SKM-1 (cell line): Measurements from ENCODE around the gene HS1BP3.

Experiments used
- DNase-seq: peaks from one replicate; lab custom pipeline; 2025; ENCODE audit not compliant: unreplicated experiment; lab: John Stamatoyannopoulos, UW

Gene HS1BP3

DNA sequence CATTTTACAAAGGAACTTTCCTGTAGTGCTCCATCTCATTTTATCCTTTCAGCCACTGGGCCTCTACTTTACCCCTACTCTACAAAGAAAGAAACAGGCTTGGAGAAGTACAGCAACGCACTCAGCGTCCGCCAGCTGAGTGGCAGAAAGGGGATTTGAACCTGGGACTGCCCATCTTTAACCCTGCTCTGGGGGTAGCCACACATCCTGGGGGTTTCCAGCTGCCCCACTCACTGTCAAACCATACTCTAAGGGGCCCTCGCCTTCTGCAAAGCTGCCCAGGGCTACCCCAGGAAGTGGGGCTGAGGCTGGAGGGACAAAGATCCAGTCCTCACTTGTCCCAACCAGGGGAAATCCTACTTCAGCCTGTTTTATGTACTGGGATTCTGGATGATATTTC lies 17.9 kb downstream of the HS1BP3 start:
- no peak for DNase-seq

DNA sequence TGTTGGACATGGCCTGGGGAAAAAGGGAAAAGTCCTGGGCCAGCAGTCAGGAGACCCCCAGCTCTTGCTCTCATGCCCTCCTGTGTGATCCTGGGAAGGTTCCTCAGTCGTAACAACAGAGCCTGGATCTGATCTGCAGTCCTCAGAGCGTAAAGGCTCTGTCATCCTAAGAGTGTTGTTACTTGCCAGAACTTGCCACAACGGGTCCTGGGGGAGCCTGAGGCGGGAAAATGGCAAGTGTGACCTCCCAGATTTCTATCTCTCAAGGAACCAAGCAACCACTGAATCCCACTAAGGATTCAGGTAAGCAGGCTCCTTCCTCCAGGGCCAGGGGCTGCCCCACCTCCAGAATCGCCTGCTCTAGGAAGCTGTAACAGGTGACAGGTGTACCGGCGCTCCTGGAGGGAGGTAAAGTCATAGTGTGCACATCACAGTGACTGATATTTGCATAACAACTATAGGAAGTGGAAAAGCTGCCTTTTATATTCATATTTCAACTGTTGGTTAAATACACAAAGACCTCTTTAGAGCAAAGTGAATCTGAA lies 18.4 kb downstream of the HS1BP3 start:
- no peak for DNase-seq

DNA sequence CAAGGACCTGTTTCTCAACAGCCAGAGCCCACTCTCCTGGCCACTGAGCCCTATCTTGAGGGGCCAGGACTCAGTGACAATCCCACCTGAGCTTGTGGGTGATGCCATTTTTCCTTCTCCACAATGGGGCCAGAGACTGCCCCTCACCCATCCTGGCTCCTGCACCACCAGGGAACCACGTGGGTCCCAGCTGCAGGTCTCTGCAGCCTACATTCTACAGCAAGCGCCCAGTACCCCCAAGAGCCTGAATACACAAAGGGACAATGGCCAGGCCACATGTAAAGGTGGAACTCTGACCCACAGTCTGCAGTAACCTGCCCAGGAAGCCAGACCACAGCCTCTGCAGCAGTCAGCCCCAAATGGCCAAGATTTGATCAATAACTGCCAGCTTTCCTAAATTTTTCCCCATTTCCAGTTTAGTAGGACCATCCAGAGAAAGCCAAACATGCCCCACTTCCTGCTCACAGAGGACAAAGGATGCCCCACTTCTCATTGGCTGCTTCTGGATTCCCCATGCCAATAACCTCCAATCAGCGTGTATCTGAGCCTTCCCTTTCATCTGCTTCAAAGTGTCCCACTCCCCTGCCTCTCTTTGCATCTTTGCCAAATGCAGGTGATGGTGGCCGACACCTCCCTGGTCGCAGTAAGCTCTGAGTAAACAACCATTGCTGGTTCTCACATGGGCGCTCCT lies 19.1 kb downstream of the HS1BP3 start:
- DNase-seq = no peak

DNA sequence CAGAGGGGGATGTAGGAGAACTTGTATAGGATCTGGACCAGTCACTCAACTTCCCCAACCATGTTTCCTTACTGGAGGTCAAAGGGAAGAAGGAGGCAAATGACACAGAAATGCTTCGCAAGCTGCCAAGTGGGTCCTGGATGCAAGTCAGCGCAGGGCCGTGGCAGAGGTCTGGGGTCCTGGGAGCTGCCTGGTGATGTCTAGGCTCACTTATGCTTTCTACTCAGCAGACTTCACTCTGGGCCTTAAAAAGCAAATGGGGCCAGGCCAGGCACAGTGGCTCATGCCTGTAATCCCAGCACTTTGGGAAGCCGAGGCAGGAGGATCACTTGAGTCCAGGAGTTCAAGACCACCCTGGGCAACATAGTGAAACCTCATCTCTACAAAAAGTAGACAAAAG lies 19.9 kb downstream of the HS1BP3 start:
- DNase-seq = no peak

DNA sequence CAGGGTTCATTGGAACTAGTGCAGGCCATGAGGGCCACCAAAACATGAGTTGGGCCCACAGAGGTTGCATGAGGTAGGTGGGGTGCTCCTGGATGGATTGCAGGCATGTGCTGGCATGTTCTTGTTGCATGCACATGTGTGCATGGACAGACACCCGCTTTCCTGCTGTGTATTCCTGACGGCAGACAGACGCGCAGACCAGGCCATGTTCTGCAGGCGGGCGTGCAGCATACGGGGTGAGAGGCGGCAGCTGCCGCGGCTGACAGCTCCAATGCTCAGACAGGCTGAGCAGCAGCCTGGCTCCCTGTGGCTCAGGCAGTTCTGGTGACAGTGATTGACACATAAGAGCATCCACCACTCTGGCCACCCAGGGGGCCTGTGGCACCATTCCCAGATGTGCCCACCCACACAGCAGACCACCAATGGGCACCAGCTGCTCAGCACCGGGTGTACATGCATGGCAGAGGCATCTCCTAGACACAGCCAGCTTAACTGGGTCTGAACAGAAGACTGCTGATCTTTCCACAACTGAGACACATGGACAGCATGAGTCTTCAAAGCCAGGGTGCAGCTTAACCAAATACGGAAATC lies 21.2 kb downstream of the HS1BP3 start:
- no peak for DNase-seq

DNA sequence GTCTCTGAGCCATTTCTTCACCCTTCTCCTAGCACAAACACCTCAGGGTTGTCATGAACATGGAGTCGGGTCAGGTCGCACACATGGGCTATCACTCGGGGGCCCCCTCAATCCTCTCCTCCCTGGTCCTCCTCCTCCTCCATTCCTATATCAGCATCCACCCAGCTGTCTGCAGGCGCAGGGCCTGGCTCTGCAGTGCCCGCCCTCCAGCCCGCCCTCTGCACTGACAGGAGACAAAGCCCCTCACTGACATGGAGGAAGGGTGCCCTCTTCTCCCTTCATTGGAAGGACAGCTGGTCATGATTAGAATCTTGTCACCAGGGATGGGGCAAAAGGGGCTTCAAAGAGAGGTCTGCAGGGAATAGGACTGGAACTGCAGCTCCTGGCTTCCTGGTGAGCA lies 21.7 kb downstream of the HS1BP3 start:
- DNase-seq = no peak

DNA sequence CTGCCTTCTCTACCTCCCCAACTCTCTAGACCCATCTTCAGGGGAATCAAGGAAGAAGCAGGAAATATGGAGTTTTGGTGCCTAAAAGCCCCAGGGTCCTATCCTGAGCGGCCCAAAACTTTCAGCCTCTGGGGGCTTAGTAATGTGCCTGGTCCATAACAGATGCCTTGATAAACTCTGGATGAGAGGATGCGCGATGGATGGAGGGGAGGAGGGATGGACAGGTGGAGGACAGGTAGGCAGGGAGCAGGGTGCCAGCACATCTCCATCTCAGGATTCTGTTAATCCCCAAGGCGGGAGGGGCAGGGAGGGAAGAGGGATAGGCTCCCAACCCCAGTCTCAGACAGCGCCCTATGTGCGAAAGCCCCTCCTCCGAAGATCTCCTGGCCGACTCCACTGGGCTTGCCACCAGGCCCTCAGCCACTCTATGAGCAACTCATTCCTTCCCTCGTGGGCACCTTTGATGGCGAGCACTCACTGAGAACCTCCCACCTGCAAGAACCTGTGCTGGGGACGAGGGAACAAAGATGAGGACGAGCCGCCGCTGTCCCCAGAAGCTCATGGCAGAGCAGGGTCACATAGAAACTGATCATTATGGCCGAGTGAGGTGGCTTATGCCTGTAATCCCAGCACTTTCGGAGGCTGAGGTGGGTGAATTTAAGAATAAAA lies 23.1 kb downstream of the HS1BP3 start:
- DNase-seq = no peak

DNA sequence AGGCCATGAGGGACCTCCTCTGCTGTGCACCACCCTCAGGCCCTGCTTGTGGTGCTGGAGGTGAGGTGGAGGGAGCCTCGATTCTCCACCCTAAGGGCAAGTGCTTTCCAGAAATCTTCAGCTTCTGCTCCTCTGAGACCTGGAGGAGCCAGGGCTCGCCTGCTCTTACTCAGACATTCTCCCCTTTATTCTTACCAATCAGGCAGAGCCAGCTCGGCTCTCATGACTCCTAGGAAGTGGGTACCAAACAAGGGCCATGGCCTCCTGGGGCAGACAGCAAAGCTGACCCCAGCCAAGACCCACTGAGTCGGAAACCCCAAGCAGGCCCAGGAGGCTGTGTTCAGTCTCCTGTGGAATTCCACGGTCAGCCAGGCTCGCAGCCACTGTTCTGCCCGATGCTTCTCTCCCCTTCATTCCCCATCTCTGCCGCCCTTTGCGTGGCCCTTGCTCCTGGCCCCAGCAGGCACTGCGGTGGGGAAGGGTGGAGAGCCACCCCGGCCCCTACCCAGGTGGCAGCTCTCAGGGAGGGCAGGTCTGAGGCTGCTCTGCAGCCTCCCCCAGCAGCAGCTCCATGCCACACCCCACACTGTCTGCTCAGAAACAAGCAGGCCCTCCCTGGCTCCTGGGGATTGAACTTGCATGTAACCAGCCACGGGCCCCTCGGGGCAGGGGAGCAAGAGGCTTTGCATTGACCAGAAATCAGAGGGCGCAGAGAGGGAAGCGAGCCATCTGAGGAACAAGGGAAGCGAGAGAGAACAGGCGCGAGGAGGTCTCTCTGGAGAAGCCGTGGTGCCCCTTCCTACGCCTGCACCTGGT lies 24.0 kb downstream of the HS1BP3 start:
- DNase-seq = no peak

DNA sequence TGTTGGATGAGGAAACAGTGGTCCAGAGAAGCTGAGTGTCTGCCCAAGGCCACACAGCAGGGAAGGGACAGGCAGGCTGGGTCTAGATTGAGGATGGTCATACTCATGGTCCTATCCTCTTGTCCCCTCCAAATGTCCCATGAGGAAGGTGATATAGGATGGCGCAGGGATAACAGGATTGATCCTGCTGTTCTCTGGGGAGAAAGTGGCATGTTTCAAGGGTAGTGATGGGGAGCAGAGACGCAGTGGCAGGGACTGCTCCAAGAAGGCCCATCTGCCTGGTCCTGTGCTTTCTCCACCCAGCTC lies 24.6 kb downstream of the HS1BP3 start:
- DNase-seq = no peak

DNA sequence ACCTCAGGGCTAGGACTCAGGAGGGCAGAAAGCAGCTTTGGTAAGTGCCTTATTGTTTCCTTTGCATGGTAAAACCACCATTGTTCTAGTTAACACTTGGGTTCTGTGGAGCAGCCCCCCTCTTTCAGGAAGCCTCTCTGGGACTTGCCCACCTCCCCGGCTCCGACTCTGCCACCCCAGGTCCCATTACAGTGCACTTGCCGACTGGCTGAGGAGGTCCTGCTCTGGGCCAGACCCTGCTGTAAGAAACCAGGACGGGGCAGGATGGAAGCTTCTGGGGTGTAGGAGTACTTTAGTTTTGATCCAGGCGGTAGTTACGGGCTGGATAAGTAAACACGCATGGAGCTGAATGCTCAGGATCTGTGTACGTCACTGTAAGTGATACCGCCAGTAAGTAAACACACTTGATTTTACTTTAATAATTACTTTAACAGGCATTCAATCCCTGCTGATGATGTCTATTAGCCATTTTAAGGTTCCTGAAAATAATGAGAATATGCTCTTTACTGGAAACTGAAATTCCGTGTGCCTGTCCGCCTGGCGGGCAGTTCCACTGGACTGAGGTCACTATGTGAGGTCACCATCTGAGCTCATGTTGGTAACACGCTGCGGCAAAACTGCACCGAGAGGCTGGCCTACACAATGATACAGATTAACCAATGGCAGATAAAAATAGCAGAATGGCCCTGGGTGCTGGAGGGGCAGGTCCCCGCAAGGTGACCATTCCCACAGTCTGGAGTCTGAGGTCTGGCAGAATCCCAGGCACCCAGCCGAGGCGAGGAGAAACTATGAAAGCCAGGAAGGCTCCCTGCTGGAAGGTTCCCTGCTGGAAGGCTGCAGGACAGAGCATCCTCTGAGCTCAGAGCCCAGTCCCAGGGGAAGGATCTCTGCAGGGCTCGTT lies 25.2 kb downstream of the HS1BP3 start:
- no peak for DNase-seq

DNA sequence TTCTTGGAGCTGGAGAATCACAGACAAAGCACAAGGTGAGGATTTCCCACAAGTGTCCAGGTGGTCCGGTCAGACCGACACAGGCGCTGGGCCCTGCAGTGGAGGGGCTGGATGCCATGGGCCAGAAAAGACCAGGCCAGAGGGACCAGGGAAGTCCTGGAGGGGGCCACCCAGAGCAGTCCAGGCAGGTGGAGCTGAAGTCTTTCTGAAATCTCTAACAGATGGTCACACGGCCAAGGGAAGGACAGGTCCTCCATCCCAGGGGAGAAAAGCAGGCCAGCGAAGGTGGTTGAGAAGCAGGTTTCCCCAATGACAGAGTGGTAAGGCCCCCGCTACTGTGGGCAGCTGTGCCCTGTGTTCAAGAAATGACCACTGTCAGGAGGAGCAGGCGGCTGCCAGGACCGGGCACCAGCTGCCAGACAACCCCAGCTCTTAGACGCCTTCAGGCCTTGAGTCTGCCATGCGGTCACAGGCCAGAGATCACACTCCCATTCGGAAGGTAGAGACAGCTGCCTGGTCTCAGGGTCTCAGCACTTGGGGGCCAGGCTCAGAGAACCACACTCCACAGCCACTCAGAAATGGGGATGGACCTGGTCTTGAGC lies 25.9 kb downstream of the HS1BP3 start:
- DNase-seq = no peak

DNA sequence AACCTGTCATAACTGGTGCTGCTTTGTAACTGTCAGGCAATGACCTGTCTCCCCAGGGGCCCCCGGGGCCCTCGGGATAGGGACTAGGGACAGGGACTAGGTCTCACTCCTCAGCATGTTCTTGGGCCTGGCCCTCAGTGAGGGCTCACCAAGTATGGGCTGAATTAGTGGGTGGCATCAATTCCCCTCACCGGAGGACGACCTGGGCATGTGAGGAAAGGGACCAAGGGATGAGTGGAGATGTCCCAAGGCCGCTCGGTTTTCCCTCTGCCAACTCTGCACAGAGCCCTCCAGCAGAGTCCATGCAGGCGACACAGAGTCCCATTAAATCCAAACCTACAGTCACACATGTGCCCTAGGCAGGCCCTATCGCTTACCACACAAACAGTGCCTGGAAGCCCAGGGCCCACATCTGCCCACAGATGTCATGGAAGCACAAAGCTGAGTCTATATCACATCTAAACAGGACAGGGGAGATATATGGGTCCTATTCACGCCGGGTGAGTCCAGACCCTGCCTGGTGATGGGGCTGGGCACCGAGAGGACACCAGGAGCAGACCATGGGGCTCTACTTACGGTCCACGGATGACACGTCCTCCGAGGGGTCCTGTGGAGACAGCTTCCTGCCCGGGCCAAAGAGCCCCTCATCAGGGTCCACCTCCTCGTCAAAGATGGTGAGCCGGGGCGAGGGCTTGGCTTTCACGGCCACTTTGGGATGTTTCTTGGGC lies 26.6 kb downstream of the HS1BP3 start:
- DNase-seq = no peak

DNA sequence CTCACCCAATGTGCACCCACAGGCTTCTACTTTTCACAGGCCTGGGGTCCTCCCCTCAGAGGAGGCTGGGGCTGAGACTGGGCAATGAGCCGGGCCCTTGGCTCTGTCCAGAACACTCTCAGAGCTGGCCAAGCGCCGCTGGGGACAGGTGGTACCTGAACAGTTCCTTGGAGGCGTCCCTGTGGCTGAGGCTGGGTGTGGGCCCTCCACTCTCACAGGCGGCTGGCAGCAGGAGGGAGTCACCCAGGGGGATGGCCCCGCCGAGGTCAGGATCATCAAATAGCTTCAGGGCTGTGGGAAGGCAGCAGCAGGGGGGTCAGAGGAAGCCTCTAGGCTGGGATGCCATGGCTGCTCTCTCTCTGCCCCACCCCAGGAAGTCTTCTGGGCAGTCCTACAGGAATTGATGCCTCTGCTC lies 27.1 kb downstream of the HS1BP3 start:
- DNase-seq = no peak

DNA sequence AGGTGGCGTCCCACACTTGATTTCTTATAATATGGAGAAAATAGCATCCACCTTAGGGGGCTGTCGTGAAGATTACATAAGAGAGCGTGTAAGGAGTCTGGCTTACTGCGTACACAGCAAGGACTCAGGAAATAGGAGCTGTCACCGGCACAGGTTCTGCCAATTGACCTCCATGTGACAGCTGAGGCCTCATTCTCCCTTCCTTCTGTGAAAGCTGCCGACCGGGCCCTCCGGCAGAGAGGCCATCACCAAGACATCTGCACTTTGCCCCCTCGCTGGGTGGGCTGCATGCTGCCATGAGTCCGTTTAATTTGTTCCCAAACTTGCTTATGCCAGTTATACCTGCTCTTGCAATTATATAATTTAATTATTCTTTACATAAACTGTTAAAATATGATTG lies 27.7 kb downstream of the HS1BP3 start:
- DNase-seq = no peak

DNA sequence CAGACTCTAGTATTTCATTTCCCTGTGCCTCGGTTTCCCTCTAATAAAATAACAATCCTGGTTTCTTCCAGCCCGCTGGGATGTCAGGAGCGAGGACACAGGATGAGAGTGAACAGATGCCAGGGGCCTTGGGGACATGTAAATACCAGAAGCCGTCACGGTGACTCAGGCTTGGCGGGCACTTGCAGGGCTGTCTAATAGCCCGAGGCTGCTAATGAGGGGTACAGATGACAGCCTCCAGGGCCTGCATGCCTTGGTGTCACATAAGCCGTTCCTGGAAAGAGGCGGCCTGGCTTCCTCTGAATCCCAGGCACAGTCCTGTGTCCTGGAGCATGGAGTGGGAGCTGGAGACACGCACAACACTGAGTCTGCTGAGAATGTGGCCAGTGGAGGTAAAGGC lies 28.2 kb downstream of the HS1BP3 start:
- no peak for DNase-seq

DNA sequence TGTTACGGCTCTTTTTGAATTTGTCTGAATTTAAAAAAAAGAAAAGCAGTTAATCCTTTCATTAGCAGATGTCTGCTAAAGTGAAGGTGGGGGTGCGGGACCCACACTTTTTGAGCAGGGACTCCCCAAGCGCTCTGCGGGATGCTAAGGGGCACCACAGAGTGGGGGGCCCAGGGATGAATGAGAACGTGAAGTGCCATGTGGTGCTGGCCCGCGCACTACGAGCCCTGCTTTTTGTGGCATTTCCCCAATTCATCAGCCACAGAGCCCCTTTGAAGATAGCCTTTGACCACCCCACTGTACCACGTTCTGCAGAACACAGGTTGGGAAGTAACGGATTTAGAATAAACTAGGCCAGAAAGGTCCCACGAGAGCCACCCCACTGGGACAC lies 28.6 kb downstream of the HS1BP3 start:
- no peak for DNase-seq

DNA sequence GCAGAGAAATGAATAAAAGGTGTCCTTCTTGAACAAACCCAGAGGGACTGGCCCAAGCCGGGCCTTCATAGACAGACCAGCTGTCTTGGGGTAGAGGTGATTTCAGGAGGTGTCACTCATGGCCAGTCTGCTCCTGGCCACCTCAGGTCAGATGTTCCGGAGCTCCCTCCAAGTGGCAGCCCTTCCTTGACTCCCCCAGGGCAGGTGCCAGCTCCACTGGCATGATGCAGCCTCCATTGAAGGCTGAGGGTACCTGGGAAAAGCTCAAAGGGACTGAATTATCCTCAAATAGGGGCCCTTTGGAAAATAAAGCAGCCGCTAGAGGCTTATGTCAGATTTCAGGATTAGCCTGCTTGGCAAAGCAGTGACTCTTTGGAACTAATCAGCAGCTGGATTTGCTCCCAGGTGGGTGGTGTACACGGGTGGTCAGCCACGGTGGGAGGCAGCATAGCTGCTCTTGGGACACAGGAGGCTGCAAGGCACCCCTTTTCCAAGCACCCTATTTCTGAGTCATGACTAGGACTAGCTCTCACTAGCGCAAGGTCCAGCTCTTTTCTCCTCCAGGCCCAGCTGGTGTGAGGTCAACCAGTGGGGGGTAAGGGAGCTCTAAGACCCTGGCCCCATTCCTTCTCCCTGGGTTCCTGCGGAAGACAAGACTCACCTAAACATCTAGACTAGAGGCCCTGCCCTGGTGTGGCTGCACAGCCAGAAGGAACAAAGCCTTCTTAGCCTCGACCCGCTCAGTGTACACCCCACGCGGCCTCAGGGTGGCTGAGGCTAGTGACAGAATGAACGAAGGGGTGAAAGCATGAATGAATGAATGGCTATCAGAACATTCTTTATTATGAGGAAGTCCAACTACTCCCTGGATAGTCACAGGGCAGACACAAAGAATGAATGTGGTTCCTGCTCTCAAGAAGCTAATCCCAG lies 29.3 kb downstream of the HS1BP3 start:
- no peak for DNase-seq

DNA sequence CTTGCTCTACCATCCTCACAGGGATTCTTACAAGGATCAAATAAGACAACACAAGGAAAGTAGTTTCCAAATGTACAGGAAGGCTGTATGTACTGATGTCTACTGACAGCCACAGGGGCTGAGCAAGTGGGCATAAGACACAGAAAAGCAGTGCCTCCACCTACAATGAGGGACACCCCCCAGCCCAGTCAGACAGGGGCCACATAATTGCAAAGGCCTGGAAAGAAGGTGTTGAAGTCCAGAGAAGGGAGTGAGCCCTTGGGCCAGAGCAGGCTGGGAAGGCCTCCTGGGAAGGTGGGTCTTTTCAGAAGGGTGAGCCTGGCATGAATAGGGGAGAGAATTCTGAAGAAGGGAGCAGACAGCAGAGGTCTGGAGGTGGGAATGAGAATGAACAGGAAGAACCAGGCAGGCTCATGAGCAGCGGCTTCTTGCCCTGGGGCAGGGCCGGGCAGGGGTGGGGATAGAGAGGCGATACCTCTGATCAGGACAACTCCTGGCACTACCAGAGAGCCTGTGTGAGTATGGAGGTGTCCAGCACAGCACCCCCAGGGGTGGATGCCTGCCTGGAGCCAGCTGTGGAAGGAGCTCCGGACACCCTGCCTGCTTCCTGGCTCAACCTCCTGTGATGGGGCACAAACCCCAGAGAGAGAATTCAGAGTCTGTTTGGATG lies 30.1 kb downstream of the HS1BP3 start:
- DNase-seq = no peak
